Testis (tissue), 3 donors: Measurements from ENCODE around the gene SHISA6. TPM values are rescaled to one million over a fixed set of nuclear protein-coding genes. Genes with fewer than 3 reads are reported as not detected.
A peak's percentile ranks its signal among the peaks of the same experiment; 100 is the strongest.

Source experiments
- DNase-seq: peaks from one replicate; pipeline ENCODE4 v3.0.0-alpha.2; 2019
- H3K27ac ChIP-seq, 2 donors: fragments of 200-600 bp; sonication (generic); one replicate each; pipeline ENCODE4 v1.5.1; 2019
- H3K27me3 ChIP-seq: fragments of 200-600 bp; sonication (generic); one replicate; pipeline ENCODE4 v1.5.1; 2019
- H3K36me3 ChIP-seq: fragments of 200-600 bp; sonication (generic); one replicate; pipeline ENCODE4 v1.5.1; 2017; ENCODE audit warnings: low read depth; ENCODE audit errors: missing control alignments
- H3K4me1 ChIP-seq: fragments of 200-600 bp; sonication (generic); one replicate; pipeline ENCODE4 v1.5.1; 2019
- H3K4me3 ChIP-seq, 2 donors: fragments of 200-600 bp; sonication (generic); one replicate each; pipeline ENCODE4 v1.5.1; 2017 to 2019
- H3K9me3 ChIP-seq: fragments of 200-600 bp; sonication (generic); one replicate; pipeline ENCODE4 v1.5.1; 2017
- POLR2A ChIP-seq: fragments of 450-650 bp; IDR thresholded peaks from one replicate; pipeline ENCODE4 v1.6.1; 2017; ENCODE audit warnings: antibody characterized with exemption, mild to moderate bottlenecking, moderate library complexity
- WGBS, 2 donors: methylation state at CpG; one replicate each; pipeline ENCODE4 v1.1.5; 2018; 5-methylcytosine and 5-hydroxymethylcytosine counted together
- intact Hi-C: fragments of 100-400 bp; cut with DNase I; formaldehyde crosslinking; loops from one replicate; pipeline ENCODE4 v1.15.1; 2023; ENCODE audit warnings: low total_unique reads
- polyA plus RNA-seq: library from polyadenylated mRNA; stranded (reverse); fragments of 350-450 nt; fragmentation: Illumina TruSeq; extraction: RNeasy Lipid Tissue Mini Kit (QIAGEN cat#74804); gene quantifications from one replicate; pipeline ENCODE4 v1.2.3, GENCODE V29; 2014; ENCODE audit warnings: low read depth, low replicate concordance; ENCODE audit not compliant: insufficient read depth
- total RNA-seq, 2 donors: library from RNA; depleted of rRNA; stranded (reverse); fragments of >200 nt; gene quantifications; one replicate each; pipeline ENCODE4 v1.2.3, GENCODE V29; 2016
- TF ChIP-seq, protein P1 (sequence below), 3 experiments: fragments of 450-650 bp in 2 of 3; fragments of 200-600 bp in 1 of 3; sonication (generic) in 1 of 3; IDR thresholded peaks; one replicate each; pipeline ENCODE4 v1.5.1; 2016 to 2019; ENCODE audit warnings: antibody characterized with exemption in 3 of 3, mild to moderate bottlenecking in 2 of 3, moderate library complexity in 1 of 3

SHISA6 gene
- total and polyA plus RNA-seq, 3 donors from 2014 or later = 4.0 to 10.3 (median 7.5) TPM

DNA sequence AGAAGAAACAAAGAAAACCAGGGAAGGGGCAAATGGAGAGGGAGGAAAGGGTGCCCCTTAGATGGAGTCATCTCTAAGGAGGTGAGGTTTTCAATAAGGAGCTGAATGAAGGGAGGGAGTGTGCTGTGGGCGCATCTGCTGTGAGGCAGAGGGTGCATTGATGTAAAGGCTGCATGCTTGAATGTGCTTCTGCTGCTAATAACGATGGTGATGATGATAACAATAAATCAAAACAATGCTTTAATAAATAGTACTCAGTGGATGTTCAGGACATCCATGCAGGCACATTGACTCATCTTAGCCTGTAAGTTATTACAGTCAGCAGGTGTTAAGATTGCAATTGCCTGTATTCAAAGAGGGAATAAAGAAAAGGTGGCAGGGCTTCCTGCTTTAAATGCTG lies 87.8 kb downstream of the SHISA6 start:
- Histone ChIP-seq H3K27ac (no peak overlapping the region), H3K36me3 (no peaks in the 10 kb centered on the region), H3K4me3 (no peak overlapping the region), H3K27me3 (no peaks in the 10 kb centered on the region), H3K9me3 (no peaks in the 10 kb centered on the region), H3K4me1 (peaks cover 13% of the 10 kb centered on the region)
- 56 to 62% methylated on average over 2 of the region's 2 CpGs for WGBS, 2 donors
- TF ChIP-seq POLR2A = no peak
- TF ChIP-seq, protein P1, sequence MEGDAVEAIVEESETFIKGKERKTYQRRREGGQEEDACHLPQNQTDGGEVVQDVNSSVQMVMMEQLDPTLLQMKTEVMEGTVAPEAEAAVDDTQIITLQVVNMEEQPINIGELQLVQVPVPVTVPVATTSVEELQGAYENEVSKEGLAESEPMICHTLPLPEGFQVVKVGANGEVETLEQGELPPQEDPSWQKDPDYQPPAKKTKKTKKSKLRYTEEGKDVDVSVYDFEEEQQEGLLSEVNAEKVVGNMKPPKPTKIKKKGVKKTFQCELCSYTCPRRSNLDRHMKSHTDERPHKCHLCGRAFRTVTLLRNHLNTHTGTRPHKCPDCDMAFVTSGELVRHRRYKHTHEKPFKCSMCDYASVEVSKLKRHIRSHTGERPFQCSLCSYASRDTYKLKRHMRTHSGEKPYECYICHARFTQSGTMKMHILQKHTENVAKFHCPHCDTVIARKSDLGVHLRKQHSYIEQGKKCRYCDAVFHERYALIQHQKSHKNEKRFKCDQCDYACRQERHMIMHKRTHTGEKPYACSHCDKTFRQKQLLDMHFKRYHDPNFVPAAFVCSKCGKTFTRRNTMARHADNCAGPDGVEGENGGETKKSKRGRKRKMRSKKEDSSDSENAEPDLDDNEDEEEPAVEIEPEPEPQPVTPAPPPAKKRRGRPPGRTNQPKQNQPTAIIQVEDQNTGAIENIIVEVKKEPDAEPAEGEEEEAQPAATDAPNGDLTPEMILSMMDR (IDR thresholded peaks at IDR 0.05) = no peak
- intact Hi-C loops = no loop called here
- no peak for DNase-seq

DNA sequence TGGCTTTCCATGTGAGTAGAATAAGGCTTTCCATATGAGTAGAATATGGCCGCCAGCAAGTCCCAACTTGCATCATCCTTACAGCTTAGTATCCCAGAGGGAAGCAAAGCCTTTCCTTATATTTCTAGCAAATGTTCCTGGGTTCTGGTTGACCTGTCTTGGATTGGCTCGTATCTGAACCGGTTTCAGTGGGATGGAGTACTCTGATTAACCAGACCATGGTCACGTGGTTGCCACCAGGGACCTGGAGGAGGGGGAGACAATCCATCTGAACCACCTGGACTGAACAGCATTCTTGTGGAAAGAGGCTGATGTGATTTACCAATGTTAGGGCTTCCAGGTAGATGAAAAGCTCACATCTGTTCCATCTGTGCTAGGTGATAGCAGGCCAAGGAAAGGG lies 89.0 kb downstream of the SHISA6 start:
- no peak for DNase-seq
- intact Hi-C loops = no loop called here
- H3K27ac ChIP-seq = no peak overlapping the region
- H3K4me1 ChIP-seq = peaks cover 13% of the 10 kb centered on the region
- TF ChIP-seq POLR2A = no peak
- TF ChIP-seq, protein P1 (IDR thresholded peaks at IDR 0.05) = no peak
- no peaks in the 10 kb centered on the region for H3K36me3 ChIP-seq
- H3K4me3 ChIP-seq = no peak overlapping the region
- no peaks in the 10 kb centered on the region for H3K27me3 ChIP-seq
- WGBS, 2 donors = 79 to 83% methylated on average over 4 of the region's 4 CpGs
- H3K9me3 ChIP-seq = no peaks in the 10 kb centered on the region

DNA sequence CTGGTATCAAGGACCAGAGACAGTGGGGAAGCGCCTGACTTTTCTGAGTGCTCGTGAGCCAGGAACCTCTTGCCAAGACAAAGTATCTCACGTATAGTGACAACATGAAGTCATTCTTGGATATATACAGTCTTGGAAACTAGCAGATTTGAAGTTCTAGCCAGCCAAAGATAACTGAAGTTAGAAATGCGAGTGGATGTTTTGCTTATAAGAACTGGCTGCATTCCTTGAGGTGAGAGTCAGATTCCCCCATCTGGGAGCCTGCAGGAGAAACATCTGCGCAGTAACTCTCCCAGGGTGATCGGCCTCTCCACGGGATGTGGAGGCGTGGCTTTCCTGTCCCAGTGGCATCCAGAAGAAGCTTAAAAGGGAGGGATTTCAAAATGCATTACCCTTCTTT lies 89.8 kb downstream of the SHISA6 start:
- H3K27ac ChIP-seq = peak overlapping the region in 1 of 2 donors; percentile 5

DNA sequence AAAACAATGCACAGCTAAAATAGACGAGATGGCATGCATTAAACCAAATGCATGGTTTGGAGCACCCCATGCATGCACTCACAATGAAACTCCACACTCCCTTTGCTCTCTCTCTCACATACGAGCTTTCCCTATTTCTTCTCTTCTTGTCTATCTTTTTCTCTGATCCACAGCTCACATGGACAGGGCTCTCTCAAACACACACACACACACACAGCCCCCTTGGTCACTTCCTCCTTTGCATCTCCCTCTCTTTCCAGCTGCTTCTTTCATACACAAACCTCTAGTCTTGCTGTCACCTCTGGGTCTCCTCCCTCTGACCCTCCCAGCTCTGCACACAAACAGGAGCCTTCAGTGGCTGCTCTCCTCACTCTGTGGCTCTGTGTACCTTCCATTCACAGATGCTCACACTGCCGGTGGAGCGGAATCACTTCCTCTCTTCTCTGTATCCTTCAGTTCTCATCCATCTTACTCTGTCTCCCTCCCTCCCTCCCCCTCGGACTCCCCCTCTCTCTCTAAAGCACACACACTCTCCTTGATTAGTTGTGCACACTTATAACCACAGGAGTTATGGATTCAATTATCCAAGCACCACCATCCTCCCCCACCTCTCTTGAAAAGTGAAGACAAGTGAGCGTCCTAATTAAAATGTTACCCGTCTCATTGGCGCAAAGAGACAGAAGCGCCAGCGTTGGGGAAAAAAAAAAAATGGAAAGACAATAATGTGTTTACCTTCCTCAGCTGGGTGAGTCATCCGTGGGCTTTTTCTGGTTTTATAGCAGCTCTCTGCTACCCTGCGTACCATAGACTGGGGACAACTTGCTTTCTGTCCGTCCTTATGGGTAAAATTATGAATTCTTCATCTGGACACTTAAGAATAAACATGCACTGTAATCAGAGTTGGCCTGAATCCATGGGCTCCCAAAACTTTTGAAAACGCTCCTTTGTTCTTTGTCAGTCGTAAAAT lies 90.8 kb downstream of the SHISA6 start:
- TF ChIP-seq POLR2A = no peak
- TF ChIP-seq, protein P1 (IDR thresholded peaks at IDR 0.05) = no peak
- peaks cover 13% of the 10 kb centered on the region for H3K4me1 ChIP-seq
- no peak for DNase-seq
- no peaks in the 10 kb centered on the region for H3K9me3 ChIP-seq
- H3K36me3 ChIP-seq = no peaks in the 10 kb centered on the region
- H3K4me3 ChIP-seq = no peak overlapping the region
- H3K27ac ChIP-seq = peak overlapping the region in 1 of 2 donors; percentile 5
- 44 to 53% methylated on average over 15 of the region's 15 CpGs for WGBS, 2 donors
- no peaks in the 10 kb centered on the region for H3K27me3 ChIP-seq
- intact Hi-C loops = no loop called here

More for the DNA sequence above, 89.8 kb downstream of the SHISA6 start:
- TF ChIP-seq, protein P1 (IDR thresholded peaks at IDR 0.05) = no peak
- TF ChIP-seq POLR2A = no peak
- DNase-seq = peak; percentile 51
- Histone ChIP-seq H3K9me3 (no peaks in the 10 kb centered on the region), H3K4me1 (peaks cover 13% of the 10 kb centered on the region), H3K36me3 (no peaks in the 10 kb centered on the region), H3K4me3 (no peak overlapping the region), H3K27me3 (no peaks in the 10 kb centered on the region)
- intact Hi-C loops = no loop called here
- WGBS, 2 donors = 38 to 55% methylated on average over 8 of the region's 8 CpGs
